GM18867 (cell line): ENCODE data around the gene SLC2A9.

Source experiments
- ATAC-seq: cut with Tn5 transposase; IDR thresholded peaks from one replicate; pipeline ENCODE4 v1.9.1; 2021; ENCODE audit warnings: mild to moderate bottlenecking, moderate library complexity; ENCODE audit not compliant: unreplicated experiment

Gene SLC2A9

GRCh38 chr4:10020871-10021652 is at the start of gene SLC2A9:
Gene SLC2A9, minus strand, starts transcription at chr4:10021497. Its CDS starts 68 bp downstream, at chr4:10021429.
- no peak for ATAC-seq

- no peak for ATAC-seq
Observed at GRCh38 chr4:10069075-10069642, 47.9 kb upstream of the SLC2A9 start.

GRCh38 chr4:10066670-10067651 is 45.7 kb upstream of the SLC2A9 start:
- ATAC-seq = no peak

GRCh38 chr4:10066206-10066605 is 44.9 kb upstream of the SLC2A9 start:
- ATAC-seq = no peak

GRCh38 chr4:10063544-10064300 is 42.4 kb upstream of the SLC2A9 start:
- ATAC-seq = no peak

- no peak for ATAC-seq
Observed at GRCh38 chr4:10061650-10062415, 40.5 kb upstream of the SLC2A9 start.

GRCh38 chr4:10058371-10058770 is 37.1 kb upstream of the SLC2A9 start:
- ATAC-seq = no peak

- no peak for ATAC-seq
Observed at GRCh38 chr4:10057023-10057395, 35.7 kb upstream of the SLC2A9 start.

GRCh38 chr4:10056334-10057022 is 35.2 kb upstream of the SLC2A9 start:
- ATAC-seq = no peak

- ATAC-seq = no peak
Observed at GRCh38 chr4:10055871-10056270, 34.6 kb upstream of the SLC2A9 start.

GRCh38 chr4:10054571-10055041 is 33.3 kb upstream of the SLC2A9 start:
- no peak for ATAC-seq

GRCh38 chr4:10053635-10054453 is 32.5 kb upstream of the SLC2A9 start:
- ATAC-seq = no peak

GRCh38 chr4:10051517-10052135 is 30.3 kb upstream of the SLC2A9 start:
- ATAC-seq = no peak

GRCh38 chr4:10050721-10051120 is 29.4 kb upstream of the SLC2A9 start:
- no peak for ATAC-seq

- no peak for ATAC-seq
Observed at GRCh38 chr4:10050261-10050661, 29.0 kb upstream of the SLC2A9 start.

GRCh38 chr4:10048941-10049697 is 27.8 kb upstream of the SLC2A9 start:
- ATAC-seq = no peak

GRCh38 chr4:10047967-10048366 is 26.7 kb upstream of the SLC2A9 start:
- no peak for ATAC-seq
